Activated T-cell treated with anti-CD3 and anti-CD28 coated beads for 24 hours (primary cell): ENCODE results near the gene GCK.
"Not testable (repeated sequence)": the region's sequence is repeated elsewhere in the genome, so short reads cannot be mapped to it uniquely, and the experiment has no call there.

Experiments
- DNase-seq: peaks from one replicate; pipeline ENCODE4 v3.0.0-alpha.2; 2020; ENCODE audit warnings: low read depth

The GCK gene

DNA sequence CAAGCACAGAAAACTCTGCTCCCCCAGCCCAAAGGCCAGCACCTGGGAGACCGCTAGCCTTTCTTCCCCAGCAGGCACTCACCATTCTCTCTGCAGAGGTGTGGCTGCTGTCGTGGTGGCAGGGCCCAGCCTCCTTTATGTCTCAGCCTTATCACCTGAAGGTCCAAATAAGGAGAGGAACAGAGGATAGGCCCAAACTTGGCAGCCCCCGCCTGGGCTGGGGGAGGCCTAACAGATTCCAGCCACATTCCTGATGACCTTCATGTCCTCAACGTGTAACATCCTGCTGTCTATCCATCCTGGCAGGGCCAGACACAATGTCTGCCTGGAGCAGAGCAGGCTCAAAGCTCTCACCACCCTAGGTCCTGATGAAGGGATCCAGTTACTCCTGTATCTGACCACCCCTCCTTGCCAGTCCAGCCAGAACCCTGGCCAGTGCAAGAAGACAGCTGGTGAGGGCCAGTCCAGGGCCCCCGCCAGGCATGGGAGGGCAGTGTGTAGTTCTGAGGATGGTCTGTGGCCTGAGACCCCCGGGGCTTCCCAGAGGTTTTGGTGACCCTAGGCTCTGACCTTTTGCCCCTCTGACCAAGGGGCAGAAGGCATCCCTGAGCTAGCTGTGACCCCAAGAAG is 47.9 kb downstream of the GCK start, which contains the start of gene MYL7:
Gene MYL7 (minus strand): TSS at position 112 of the 630 bp plus-strand sequence. CDS start 27 bp downstream, at position 85.
- no peak for DNase-seq

DNA sequence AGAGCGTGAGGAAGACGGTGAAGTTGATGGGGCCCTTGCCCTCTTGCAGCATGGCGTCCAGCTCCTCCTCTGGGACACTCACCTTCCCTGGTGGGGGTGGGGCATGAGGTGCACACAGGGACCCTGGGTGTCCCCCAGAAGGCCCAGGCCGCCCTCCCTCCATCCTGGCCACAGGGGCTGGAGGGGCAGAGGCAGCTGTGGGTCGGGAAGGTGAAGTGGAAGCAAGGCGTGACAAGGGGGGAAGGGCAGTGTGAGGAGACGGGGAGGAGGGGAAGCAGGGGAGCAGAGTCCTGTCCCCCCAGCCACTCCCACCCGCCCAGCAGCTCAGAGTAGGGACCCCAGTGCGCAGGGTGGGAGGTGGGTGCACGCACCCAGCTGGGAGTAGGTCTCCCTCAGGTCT is 48.9 kb downstream of the GCK start:
- no peak for DNase-seq

DNA sequence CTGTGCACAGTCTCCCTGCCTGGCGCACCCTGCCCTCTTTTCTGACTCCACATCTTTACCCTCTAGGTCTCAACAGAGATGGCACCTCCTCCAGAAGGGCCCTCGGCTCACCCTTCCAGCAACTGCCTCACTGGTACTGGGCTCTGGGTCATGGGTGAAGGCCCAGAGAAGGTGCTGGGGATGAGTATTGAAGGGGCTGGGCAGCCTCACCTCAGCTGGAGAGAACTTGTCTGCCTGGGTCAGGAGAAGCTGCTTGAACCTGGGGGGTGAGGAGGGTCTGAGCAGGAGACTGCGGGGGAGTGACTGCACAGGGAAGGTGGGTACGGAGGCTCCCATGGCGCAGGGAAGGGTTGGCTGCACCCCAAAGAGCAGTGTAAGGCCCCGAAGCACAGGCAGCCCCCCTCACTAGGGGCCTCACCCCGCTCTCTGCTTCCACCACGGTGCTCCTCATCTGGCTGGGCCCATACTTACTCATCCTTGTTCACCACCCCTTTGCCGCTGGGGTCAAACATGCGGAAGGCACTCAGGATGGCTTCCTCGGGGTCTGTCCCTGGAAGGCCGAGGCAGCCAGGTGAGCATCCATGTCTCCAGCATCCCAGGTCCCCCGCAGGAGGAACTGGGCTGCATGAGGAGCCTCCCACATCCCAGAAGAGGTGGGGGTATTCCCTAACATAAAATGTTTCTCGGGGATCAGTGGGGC is 49.8 kb downstream of the GCK start:
- DNase-seq: no peak

DNA sequence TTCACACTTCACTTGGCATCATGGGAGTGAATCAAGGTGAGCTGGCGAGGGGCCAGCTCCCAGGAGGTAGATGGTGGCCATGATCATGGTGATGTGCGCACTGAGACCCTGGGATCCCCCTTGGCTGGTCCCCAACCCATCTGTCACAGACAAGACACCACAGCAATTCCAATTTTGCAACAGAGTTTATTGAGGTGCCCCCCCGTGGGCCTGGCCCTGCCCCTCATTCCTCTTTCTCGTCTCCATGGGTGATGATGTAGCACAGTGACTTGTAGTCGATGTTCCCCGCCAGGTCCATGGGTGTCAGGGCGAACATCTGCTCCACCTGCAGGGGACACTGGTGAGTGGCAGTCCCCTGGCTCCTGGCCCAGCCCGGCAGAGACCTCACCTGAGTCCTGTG is 50.5 kb downstream of the GCK start:
- DNase-seq: no peak

DNA sequence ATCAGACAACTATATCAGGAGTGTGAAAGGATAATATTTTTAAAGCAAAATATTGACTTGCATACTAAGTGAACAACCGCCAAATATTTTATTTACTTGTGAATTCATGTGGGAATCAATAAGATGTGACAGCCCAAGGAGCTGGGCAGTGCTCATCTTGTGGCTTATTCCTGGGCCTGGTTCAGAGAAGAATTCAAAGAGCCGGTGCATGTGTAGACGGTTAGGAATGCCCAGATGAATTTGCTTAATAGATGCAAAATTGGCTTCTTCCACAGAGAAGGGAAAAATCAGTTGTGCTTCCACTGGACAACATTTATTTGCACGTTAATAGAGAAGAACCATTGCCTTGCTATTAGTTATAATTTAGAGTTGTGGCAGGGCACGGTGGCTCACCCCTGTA is 52.5 kb downstream of the GCK start:
- DNase-seq: no peak

DNA sequence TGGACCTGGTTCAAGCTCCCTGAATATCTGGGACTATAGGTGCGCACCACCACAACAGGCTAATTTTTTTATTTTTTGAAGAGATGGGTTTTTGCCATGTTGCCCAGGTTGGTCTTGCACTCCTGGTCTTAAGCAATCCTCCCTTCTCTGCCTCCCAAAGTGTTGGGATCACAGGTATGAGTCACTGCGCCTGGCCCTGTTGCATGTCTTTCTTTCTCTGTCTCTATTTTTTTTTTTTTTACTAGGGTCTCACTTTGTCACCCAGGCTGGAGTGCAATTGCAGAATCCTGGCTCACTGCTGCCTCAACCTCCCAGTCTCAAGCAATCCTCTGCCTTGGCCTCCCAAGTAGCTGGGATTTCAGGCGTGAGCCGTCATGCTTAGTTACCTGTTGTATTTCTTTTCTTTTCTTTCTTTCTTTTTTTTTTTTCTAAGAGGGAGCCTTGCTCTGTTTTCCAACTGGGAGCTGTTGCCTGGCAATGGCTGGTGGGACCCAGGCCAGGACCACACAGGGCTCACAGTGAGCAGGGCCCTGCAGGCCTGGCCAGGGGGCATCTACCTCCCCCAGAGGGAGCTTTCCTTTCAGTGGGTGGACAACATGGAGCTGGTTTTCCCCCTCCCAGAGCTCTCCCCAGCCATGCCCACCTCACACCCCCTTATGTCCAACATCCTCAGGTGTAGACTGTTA is 54.2 kb downstream of the GCK start:
- no peak for DNase-seq

DNA sequence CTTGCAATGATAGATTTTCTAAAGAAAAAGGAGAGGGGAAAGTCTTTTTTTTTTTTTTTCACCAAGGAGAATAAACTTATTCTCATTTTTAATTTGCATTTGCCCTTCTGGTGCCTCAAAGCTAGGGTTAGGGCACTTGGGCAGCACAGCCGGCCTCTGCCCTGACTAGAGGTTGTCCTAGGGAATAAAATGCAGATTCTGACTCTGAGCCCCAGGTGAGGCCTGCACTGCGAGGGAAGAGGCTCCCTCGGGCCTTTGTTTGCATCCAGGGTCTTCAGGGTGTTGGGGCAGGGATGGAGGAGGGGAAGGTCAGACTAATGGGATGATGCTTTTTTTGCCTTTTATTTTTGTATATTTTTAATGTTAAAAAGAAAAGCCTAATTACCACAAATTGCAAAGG is 55.9 kb downstream of the GCK start:
- DNase-seq: no peak

DNA sequence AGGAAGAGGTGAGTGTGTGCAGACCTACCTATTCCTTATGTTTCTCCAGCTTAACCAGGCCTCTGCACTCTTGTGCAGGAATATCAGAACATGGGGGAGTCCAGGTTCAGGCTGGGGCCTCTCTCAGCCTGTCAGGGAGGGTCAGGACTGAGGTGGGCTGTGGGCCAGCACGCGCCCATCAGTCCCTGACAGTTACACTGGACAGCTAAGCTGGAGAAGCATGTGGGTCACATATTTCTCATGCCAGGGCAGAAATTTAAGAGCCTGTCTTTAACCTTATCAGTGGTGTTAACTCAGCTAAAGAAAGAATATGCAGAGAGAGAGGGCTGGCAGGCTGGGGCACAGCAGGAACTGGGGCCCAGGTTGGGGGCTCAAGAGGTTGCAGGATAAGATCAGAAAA is 57.2 kb downstream of the GCK start:
- DNase-seq: no peak

DNA sequence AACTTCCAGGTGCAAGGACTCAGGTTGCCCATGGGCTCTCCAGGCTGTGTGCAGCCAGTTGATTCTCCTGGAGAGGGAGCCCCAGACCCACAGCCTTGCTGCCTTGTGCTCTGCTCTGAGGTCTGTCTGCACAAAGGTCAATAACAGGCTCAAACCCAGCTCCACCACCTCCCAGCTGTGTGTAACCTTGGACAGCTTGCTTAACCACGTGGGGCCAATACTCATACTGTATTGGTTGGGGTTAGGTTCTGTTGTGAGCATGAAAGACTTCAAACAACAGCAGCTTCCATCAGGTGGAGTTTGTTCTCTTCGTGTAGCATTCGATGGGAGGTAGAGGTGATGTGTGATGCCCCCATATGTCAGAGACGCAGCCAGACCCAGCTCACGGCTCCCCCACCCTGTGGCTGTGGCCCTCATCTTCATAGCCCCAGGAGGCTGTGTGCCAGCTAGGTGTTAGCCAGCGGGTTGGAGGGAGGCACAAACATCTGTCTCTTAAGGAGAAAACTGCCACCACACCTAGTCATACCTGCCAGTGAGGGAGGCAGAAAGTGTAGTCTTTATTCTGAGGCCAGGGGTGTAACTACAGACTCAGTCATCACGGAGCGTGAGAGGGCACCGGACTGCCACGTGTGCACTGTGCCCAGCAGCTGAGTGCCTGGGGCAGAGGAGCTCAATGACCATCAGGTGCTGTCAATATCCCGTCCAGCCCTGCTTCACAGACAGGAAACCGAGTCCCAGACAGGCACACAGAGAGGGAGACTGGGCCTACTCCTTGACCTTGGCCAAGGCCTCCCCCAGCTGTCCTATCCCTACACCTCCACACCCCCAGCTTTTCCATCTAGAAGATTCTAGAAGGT is 57.8 kb downstream of the GCK start:
- no peak for DNase-seq

DNA sequence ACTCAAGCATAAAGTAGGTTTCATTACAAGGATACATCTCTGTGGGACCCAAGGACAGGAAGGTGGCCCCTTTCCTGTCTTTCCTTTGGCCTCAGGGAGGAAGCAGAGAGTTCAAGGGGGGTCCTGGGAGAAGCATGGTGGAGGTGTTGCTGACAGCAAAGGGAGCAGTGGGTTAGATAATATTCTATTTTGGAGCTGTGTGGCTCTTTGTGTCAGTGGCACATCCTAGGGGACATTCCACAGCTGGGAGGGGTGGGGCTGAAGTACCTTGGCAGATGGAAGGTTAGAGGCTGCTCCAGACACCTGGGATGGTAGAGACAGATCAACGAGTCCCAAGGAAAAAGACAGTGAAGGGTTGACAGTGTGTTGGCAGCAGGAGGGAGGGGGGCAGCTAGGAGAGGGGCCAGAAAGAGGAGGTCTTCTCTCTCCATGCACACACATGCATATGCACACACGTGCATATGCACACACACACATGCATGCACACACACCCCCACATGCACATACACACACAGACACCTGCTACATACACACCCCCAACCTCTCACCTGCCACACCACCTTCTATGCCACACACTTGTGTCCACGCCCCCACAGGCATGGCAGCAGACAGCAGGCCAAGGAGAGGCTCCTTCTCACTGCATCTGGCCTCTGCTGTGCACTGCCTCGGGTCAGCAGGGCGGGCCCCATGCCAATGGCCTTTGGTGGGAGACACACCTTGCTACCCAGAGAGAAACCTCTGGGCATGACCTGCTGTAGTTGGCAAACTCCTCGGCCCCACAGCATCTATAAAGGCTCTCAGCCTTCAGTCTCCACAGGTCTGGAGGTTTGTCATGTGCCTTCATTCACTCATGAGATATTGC is 60.3 kb downstream of the GCK start:
- no peak for DNase-seq

DNA sequence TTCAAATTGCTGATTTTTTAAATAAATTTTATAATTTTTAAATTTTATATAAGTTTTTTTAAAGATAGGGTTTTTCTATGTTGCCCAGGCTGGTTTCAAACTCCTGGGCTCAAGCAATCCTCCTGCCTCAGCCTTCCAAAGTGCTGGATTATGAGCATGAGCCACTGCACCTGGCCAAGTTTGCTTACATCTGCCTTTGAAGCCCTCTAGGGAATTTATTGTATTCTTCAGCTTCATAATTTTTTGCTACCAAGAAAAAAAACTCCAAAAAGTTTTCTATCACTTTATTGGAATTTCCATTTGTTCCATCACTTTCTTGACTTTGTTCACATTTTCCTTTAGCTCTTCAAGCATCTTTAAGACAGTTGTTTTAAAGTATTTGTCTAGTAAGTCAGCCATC is 62.1 kb downstream of the GCK start:
- DNase-seq: no peak

DNA sequence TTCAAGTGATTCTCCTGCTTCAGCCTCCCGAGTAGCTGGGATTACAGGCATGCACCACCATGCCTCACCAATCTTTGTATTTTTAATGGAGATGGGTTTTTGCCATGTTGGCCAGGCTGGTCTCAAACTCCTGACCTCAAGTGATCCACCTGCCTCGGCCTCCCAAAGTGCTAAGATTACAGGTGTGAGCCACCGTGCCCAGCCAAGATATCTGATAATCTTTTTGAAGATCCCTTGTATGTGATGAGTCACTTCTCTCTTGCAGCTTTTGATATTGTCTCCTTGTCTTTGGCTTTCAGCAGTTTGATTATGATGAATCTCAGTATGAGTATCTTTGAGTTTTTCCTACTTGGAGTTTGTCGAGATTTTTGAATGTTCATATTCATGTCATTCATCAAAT is 62.7 kb downstream of the GCK start:
- not testable (repeated sequence) for DNase-seq

DNA sequence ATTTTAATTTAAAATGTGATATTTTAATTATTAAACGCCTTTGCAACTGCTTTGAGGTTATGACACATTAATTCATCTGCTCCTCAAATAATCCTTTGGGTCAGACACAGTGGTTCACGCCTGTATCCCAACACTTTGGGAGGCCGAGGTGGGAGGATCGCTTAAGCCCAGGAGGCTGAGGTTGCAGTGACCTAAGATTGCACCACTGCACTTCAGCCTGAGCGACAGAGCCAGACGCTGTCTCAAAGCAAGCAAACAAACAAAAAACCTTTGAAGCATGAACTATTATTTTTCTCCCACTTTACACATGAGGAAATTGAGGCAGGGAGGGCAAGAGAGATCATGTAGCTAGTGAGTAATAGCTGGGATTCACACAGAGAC is 64.4 kb downstream of the GCK start:
- no peak for DNase-seq

DNA sequence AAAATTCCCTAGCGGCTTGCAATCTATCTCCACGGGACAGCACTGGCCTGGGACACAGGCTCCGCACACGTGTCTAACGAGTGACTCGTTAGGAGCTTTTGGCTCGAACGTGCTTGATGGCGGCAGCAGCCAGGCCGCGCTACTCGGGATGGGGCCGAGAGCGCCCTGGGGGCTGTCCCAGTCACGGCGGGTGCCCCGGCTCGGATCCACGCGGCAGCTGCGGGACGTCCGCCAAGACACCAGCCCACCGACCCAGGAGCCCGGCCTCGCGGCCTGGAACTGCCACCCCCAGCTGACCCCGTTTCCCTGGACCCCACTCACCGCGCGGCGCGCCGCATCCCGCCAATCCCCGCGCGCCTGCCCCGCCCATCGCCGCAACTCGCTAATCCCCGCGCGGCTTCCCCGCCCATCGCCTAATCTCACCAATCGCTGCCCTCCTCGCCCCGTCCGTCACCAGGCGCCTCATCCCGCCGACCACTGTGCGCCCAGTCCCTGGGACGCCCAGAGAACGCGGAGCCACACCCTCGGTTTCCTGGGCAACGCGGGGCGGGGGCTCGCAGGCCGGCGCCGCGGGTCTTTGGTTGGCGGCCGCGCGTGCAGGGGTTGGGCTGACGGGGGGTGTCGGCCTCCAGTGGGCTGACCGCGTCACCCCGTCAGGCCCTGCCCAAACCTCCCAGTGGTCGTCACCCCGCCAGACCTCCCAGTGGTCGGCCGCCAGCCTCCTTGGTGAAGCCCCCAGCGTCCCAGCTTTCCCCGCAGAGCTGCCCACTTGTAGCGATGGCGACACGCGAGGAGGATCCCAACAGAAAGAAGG is 65.8 kb downstream of the GCK start, which contains the start of gene POLD2:
Gene POLD2 (minus strand): TSS at position 359 of the 814 bp plus-strand sequence. CDS start 1,495 bp downstream, outside the sequence.
- peak; percentile 98 for DNase-seq

DNA sequence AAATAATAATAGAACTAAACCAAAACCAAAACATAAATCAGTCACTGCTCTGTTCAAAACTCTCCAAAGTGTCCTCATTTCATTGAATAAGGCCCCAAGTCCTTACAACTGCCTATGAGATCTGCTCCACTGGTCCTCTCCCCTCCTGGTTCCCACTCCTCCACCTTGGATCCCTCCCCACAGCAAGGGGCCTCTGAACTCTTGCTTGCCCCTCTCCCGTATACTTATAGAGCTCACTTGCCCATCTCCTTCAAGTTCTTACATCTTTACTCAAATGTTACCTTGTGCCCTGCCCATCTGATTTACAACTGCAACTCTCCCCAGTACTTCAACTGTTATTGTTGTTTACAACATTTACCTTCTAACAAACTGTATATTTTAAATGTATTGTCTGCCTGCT is 66.7 kb downstream of the GCK start:
- DNase-seq: no peak

DNA sequence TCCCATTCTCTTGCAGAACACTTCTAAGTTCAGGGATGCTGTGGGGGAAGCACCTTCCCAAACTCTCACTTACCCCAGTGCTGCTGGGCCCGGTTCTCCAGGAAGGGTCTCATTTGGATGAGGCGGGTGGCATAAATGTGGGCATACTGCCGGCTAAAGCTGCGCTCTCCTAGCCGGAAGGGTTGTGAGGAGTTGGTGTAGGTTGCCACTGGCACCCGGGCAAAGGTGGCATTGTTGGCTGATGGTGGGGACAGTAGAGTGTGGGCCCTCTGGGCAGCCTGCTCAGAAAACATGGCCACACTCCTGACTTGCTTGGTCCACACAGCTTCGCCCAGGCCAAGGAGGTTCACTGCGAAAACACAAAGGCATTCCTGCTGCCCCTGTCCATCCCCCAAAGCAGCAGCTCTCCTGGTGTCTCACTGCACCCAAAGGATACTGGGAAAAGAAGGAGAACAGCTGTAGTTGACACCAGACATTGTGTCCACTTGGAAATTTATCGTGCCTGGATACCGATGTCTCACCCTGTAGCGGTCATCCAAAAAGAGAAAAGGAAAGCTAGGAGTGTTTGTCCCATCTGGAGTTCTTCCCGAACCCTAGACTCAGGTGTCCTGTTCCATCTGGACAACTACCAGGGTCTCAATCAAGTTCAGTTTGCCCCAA is 67.3 kb downstream of the GCK start:
- no peak for DNase-seq

DNA sequence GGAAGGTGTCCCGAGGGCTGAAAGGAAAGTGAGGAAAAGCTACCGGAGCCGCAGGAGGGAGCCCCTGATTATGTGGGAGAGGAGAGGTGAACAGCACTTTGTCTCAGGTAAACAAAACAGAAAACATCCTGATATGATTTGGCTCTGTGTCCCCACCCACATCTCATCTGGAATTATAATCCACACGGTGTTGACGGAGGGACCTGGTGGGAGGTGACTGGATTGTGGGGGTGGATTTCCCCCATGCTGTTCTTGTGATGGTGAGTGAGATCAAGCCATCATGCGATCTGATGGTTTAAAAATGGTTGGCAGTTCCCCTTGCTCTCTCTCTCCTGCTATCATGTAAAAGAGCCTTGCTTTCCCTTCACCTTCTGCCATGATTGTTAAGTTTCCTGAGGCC is 68.8 kb downstream of the GCK start:
- DNase-seq: no peak

DNA sequence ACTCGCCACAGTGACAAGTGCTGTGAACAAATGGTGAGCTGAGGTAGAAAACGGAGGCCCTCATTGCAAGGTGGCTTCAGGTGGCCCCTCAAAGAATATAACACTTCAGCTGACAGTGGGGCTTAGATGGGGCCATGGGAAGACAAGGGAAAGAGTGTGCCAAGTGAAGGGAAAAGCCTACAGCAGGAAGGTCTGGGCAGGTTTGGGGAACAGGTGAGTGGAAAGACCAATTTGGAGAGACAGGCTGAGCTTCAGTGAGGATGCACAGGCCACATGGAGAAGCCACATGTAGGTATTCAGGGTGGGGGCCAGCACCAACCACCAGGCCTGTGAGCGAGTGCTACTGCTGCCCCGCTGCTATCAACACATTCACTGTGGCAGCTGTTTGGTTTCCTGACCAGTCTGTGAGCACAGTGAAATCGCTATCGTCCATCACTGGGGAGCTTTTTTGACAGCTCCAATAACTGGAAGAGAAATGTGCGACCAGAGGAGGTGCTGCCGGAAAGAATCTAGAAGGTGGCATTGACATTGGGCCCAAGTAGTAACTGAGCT is 69.3 kb downstream of the GCK start:
- no peak for DNase-seq

DNA sequence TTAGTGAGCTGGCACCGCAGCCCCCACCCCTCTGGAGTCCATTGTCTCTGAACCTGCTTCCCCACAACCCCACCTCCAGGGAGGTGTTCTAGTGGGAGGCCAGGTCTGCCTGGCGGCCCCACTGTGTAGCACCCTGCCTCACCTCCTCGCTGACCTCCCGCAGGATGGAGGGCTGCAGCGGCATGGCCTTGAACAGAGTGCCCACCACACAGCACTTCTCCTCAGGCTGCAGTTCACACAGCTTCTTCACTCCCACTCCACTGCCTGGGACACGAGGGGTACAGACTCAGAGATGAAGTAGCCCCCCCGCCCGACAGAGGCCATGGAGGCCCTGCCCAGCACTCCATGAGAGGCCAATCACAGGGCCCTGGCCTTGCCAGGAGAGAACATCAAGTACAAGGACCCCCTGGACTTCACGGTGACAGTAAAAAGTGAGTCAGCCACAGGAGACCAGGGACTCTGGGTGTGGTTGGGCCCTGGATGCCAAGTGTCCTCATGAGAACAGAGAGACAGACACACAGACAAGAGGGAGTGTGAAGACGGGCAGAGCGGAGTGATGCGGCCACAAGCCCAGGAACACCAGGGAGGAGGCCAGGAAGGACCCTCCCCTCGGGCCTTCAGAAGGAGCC is 71.3 kb downstream of the GCK start:
- DNase-seq: no peak
